Body of pancreas (tissue), 4 donors: ENCODE results near the gene DYNLT4. TPM values are rescaled to one million over a fixed set of nuclear protein-coding genes. Genes with fewer than 3 reads are reported as not detected.

Source experiments
- ATAC-seq: fragments of 150-250 bp; one replicate; pipeline ENCODE4 v1.9.1; 2016
- DNase-seq, 4 donors: peaks; one replicate each; pipeline ENCODE4 v3.0.0-alpha.2; 2019
- H3K27ac ChIP-seq, 4 donors: fragments of 200-600 bp; sonication (generic); 1 replicate in 3 of 4; 2 replicates in 1 of 4; pipeline versions ENCODE4 v1.5.1 to v1.6.1; 2016 to 2019; ENCODE audit warnings: mild to moderate bottlenecking in 1 of 4, mixed read lengths in 1 of 4, moderate library complexity in 1 of 4
- H3K27me3 ChIP-seq, 2 donors: fragments of 200-600 bp; sonication (generic); one replicate each; pipeline ENCODE4 v1.6.0; 2016; ENCODE audit warnings: mild to moderate bottlenecking in 1 of 2
- H3K36me3 ChIP-seq, 2 donors: fragments of 200-600 bp; sonication (generic); replicated peaks in 1 of 2; 2 replicates each; pipeline ENCODE4 v1.5.1; 2016; ENCODE audit warnings: low read depth in 2 of 2; ENCODE audit not compliant: insufficient read depth in 1 of 2
- H3K4me1 ChIP-seq: fragments of 200-600 bp; sonication (generic); one replicate; pipeline ENCODE4 v1.6.0; 2016
- H3K4me3 ChIP-seq, 2 donors: fragments of 200-600 bp; sonication (generic); 1 replicate in 1 of 2; 2 replicates in 1 of 2; pipeline ENCODE4 v1.5.1; 2016 to 2019
- H3K9me3 ChIP-seq, 3 donors: fragments of 200-600 bp; sonication (generic); 1 replicate in 2 of 3; 2 replicates in 1 of 3; pipeline ENCODE4 v1.5.1; 2016
- POLR2A ChIP-seq, 3 donors: fragments of 450-650 bp; IDR thresholded peaks; one replicate each; pipeline ENCODE4 v1.6.1; 2016; ENCODE audit warnings: antibody characterized with exemption in 3 of 3, mild to moderate bottlenecking in 2 of 3
- WGBS, 2 donors: methylation state at CpG; one replicate each; pipeline ENCODE4 v1.1.5; 2017; 5-methylcytosine and 5-hydroxymethylcytosine counted together
- intact Hi-C: fragments of 100-400 bp; cut with DNase I; formaldehyde crosslinking; loops from one replicate; pipeline ENCODE4 v1.15.1; 2023
- total RNA-seq, 2 donors: library from RNA; depleted of rRNA; stranded (reverse); fragments of >200 nt; gene quantifications; one replicate each; pipeline ENCODE4 v1.1.0, GENCODE V29; 2016
- TF ChIP-seq, protein P1 (sequence below), 7 experiments: fragments of 450-650 bp in 4 of 7; fragments of 200-600 bp in 3 of 7; sonication (generic) in 3 of 7; IDR thresholded peaks; one replicate each; pipeline ENCODE4 v1.5.1; 2016 to 2019; ENCODE audit warnings: antibody characterized with exemption in 7 of 7

The DYNLT4 gene
- total RNA-seq, 2 donors from 2014 or later, result 2.9 TPM; not detected in 1

DNA sequence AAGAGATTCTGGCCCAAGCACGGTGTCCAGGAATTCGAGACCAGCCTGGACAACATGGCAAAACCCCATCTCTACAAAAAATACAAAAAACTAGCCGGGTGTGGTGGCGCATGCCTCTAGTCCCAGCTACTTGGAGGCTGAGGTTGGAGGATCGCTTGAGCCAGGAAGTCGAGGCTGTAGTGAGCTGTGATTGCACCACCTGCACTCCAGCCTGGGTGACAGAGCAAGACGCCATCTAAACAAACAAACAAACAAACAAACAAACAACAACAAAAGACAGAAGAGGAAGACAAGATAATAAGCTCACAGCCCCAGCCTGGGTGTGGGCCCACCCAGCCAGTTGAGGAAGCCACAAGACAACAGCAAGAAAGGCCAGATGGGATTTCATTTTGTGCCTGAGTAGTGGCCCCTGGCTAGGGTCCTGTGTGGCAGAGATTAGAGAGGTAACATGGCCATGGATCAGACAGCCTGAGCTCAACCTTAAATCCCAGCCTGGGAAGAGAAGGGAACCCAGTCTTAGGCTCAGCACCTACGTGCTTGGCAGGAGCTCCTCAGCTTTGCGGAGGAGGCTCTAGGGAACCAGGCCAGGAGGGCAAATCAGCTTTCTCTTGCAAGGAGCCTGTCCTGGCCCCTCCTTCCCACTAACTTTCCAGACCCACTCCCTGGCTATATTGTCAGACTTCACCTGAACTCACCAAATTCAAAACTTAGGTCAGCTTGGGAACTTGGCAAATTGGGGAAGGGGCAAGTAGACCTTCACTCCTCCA is 14.2 kb downstream of the DYNLT4 start:
- Histone ChIP-seq H3K27me3 (no peaks in the 10 kb centered on the region), H3K36me3 (no peaks in the 10 kb centered on the region), H3K9me3 (no peaks in the 10 kb centered on the region), H3K4me3 (no peak overlapping the region), H3K4me1 (peaks cover 6% of the 10 kb centered on the region), H3K27ac (peak overlapping the region in 1 of 4 donors; percentile 18)
- 77 to 83% methylated on average over 7 to 9 of the region's 9 CpGs for WGBS, 2 donors
- DNase-seq, result peak in 2 of 4 donors; percentile 4 to 8
- TF ChIP-seq, protein P1, sequence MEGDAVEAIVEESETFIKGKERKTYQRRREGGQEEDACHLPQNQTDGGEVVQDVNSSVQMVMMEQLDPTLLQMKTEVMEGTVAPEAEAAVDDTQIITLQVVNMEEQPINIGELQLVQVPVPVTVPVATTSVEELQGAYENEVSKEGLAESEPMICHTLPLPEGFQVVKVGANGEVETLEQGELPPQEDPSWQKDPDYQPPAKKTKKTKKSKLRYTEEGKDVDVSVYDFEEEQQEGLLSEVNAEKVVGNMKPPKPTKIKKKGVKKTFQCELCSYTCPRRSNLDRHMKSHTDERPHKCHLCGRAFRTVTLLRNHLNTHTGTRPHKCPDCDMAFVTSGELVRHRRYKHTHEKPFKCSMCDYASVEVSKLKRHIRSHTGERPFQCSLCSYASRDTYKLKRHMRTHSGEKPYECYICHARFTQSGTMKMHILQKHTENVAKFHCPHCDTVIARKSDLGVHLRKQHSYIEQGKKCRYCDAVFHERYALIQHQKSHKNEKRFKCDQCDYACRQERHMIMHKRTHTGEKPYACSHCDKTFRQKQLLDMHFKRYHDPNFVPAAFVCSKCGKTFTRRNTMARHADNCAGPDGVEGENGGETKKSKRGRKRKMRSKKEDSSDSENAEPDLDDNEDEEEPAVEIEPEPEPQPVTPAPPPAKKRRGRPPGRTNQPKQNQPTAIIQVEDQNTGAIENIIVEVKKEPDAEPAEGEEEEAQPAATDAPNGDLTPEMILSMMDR (IDR thresholded peaks at IDR 0.05), result no peak
- no peak for TF ChIP-seq POLR2A (IDR thresholded peaks at IDR 0.05)
- intact Hi-C loops, result loop anchor here (5.0 kb wide), 1 partner anchor 34 kb away; no protein-coding TSS in a partner anchor
- no peak for ATAC-seq

DNA sequence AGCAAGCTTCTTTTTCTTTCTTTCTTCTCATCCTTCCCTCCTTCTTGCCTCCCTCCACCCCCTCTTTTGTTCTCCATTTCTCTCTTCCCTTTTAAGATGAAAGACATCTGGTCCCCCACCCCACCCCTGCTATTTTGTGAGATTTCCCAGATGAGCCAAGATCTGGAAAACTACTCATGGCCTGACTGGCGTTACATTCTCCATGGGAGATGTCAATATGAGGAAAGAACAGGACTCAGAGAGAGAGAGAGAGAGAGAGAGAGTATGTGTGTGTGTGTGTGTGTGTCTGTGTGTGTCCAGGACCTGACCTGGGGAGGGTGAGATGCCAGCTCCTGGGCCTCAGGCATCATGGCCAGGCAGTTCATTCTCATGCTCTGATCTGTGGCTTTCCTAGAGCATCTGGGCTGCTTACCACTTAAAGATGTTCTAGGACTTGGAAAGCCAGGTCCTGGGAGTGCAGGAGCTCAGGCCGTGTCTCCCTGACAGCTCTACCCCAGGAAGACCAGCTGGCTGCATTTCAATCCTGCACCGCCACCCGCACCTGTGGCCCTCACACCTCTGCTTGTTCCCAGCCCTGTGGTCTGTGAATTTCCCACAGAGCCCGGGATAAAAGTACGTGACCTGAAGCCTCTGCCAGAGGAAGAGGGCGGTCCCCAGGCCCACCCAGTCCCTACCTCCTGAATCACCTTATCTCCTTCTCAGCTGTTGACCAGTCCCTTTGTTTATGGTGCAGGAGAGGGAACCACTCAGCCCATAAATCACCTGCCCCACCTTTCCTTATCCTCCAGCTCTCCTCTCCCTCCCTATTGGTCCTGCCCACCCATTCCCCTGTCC is 16.0 kb downstream of the DYNLT4 start:
- Histone ChIP-seq H3K27ac (no peak overlapping the region), H3K4me1 (peaks cover 13% of the 10 kb centered on the region), H3K4me3 (no peak overlapping the region), H3K9me3 (no peaks in the 10 kb centered on the region), H3K36me3 (no peaks in the 10 kb centered on the region), H3K27me3 (no peaks in the 10 kb centered on the region)
- 38 to 50% methylated on average over 7 of the region's 7 CpGs for WGBS, 2 donors
- ATAC-seq (no peak), DNase-seq (no peak)
- TF ChIP-seq, protein P1 (IDR thresholded peaks at IDR 0.05), result no peak
- no peak for TF ChIP-seq POLR2A (IDR thresholded peaks at IDR 0.05)
- intact Hi-C loops, result loop anchor here (5.0 kb wide), 1 partner anchor 36 kb away; no protein-coding TSS in a partner anchor

DNA sequence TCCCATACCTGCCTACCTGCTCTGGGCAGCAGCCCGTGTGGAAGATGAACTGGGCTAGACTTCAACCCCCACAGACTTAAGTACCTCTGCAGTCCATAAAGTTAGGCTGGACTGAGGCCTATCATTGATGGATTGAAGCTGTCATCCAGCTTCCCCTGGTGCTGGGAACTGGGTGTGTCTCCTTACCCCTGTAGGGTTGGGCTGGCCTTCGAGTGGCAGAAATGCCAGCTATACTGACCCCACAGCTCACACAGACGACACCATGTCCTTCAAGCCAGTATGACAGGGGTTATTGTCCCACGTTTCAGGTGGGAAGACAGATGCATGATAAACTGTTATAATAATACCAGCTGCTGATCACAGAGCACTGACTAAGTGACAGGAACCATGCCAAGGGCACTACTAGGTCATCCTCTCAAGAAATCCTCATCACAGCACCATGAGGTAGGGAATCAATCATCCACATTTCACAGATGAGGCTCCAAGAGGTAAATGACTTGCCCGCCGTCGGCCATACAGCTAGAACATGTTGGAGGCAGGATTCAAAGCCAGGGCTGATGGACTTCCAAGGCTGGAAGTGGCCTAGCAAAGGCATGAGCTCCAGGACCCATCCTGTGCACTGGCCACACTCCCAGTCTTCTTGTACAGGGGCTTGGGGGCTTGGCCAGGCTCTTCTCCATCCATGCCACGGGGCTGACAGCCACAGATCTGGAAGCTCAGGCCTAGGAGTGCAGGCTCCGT is 18.9 kb downstream of the DYNLT4 start, which contains the start of gene BEST4:
BEST4 (minus strand) TSS at position 51 of the 741 bp plus-strand sequence. CDS start 465 bp downstream, outside the sequence.
- intact Hi-C loops, result no loop called here

DNA sequence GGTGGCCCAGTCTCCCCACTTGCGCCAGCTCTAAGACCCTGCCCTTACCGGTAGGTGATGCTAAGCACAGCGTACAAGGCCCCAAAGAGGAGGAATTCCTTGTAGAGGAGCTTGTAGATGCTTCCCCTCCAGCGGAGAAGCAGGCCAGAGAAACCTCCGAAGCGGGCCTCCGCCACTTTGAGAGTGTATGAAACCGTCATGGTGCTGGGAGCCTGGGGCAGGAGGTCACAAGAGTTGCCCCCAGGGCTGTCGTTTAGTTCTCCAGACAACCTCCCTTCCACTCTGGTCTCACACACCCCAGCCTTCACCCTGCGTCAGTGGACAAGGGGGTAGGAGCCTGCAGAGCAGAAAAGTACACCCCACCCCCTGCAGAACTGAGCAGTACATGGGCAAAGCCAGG is 19.6 kb downstream of the DYNLT4 start:
- DNase-seq (no peak), ATAC-seq (no peak)
- no peaks in the 10 kb centered on the region for H3K9me3 ChIP-seq
- peaks cover 38% of the 10 kb centered on the region for H3K4me1 ChIP-seq
- no peaks in the 10 kb centered on the region for H3K27me3 ChIP-seq
- WGBS, 2 donors, result 88 to 96% methylated on average over 10 of the region's 10 CpGs
- intact Hi-C loops, result no loop called here
- no peak overlapping the region for H3K27ac ChIP-seq
- TF ChIP-seq, protein P1 (IDR thresholded peaks at IDR 0.05), result no peak
- TF ChIP-seq POLR2A (IDR thresholded peaks at IDR 0.05), result no peak
- no peak overlapping the region for H3K4me3 ChIP-seq
- no peaks in the 10 kb centered on the region for H3K36me3 ChIP-seq

More for the DNA sequence above, 18.9 kb downstream of the DYNLT4 start, which contains the start of gene BEST4:
- DNase-seq (no peak), ATAC-seq (no peak)
- Histone ChIP-seq H3K4me3 (no peak within 1 kb of the TSS), H3K36me3 (no peaks in the 10 kb centered on the region), H3K27me3 (no peaks in the 10 kb centered on the region), H3K9me3 (no peaks in the 10 kb centered on the region), H3K27ac (no peak within 1 kb of the TSS), H3K4me1 (peaks cover 38% of the 10 kb centered on the region)
- TF ChIP-seq POLR2A (IDR thresholded peaks at IDR 0.05), result no peak
- TF ChIP-seq, protein P1 (IDR thresholded peaks at IDR 0.05), result no peak
- WGBS, 2 donors, result 80 to 81% methylated on average over 4 to 9 of the region's 9 CpGs
